Glutamatergic neuron (in vitro differentiated cells): Measurements from ENCODE around the gene ZFAND3. TPM values are rescaled to one million over a fixed set of nuclear protein-coding genes. Genes with fewer than 3 reads are reported as not detected.

ENCODE experiments used
- DNase-seq: peaks from one replicate; pipeline ENCODE4 v3.0.0; 2022
- H3K27ac Mint-ChIP-seq: one replicate; pipeline ENCODE4 v1.8.0; 2020; ENCODE audit warnings: mild to moderate bottlenecking, mixed read lengths, inconsistent platforms; ENCODE audit not compliant: unreplicated experiment
- H3K27me3 Mint-ChIP-seq: one replicate; pipeline ENCODE4 v1.8.0; 2020; ENCODE audit warnings: mild to moderate bottlenecking, moderate library complexity, mixed read lengths, inconsistent platforms; ENCODE audit not compliant: unreplicated experiment
- H3K36me3 Mint-ChIP-seq: one replicate; pipeline ENCODE4 v1.8.0; 2020; ENCODE audit warnings: mild to moderate bottlenecking, mixed read lengths, inconsistent platforms; ENCODE audit not compliant: unreplicated experiment
- H3K4me1 Mint-ChIP-seq: one replicate; pipeline ENCODE4 v1.8.0; 2020; ENCODE audit warnings: mild to moderate bottlenecking, low read depth, mixed read lengths, inconsistent platforms; ENCODE audit not compliant: unreplicated experiment
- H3K4me3 Mint-ChIP-seq: one replicate; pipeline ENCODE4 v1.8.0; 2020; ENCODE audit warnings: mild to moderate bottlenecking, mixed read lengths, inconsistent platforms; ENCODE audit not compliant: unreplicated experiment
- H3K9me3 Mint-ChIP-seq: one replicate; pipeline ENCODE4 v1.8.0; 2020; ENCODE audit warnings: mild to moderate bottlenecking, moderate library complexity, mixed read lengths, inconsistent platforms; ENCODE audit not compliant: unreplicated experiment
- total RNA-seq: library from RNA; stranded (reverse); fragmentation: NEBNext Ultra II Directional; extraction: Animal tissue kit (Norgen Biotek cat#: 25700); gene quantifications from one replicate; pipeline ENCODE4 v1.2.1, GENCODE V29; 2021; ENCODE audit not compliant: unreplicated experiment
- TF ChIP-seq, protein P1 (sequence below): fragments of 200-600 bp; sonication (generic); IDR thresholded peaks from one replicate; pipeline ENCODE4 v1.5.0; 2021; ENCODE audit not compliant: partially characterized antibody, unreplicated experiment

Gene ZFAND3
- total RNA-seq, 1 donor from 2014 or later: 115 TPM

DNA sequence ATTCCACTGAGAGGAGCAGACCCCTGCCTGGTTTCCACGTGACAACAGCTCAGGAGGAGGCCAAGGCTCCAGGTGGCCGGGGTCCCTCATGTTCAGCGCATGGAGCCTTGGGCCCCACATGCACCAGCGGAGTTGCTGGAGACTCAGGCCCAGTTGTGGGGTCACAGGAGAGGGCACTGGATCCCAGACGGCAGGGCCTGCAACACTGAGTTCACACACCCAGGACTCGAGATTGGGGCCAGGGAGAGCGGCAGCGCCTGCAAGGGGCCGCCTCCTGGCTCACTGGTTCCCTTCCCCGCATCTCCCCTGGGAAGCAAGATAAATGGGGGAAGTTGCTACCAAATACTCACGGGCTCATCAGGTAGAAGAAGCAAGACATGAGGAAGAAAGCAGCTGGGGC is 348.1 kb downstream of the ZFAND3 start:
- DNase-seq: no peak
- Mint-ChIP-seq H3K4me3 (no peak overlapping the region), H3K27ac (no peak overlapping the region), H3K36me3 (peaks cover 4% of the 10 kb centered on the region), H3K27me3 (peaks cover 15% of the 10 kb centered on the region), H3K9me3 (peaks cover 4% of the 10 kb centered on the region), H3K4me1 (peaks cover 35% of the 10 kb centered on the region)
- TF ChIP-seq, protein P1, sequence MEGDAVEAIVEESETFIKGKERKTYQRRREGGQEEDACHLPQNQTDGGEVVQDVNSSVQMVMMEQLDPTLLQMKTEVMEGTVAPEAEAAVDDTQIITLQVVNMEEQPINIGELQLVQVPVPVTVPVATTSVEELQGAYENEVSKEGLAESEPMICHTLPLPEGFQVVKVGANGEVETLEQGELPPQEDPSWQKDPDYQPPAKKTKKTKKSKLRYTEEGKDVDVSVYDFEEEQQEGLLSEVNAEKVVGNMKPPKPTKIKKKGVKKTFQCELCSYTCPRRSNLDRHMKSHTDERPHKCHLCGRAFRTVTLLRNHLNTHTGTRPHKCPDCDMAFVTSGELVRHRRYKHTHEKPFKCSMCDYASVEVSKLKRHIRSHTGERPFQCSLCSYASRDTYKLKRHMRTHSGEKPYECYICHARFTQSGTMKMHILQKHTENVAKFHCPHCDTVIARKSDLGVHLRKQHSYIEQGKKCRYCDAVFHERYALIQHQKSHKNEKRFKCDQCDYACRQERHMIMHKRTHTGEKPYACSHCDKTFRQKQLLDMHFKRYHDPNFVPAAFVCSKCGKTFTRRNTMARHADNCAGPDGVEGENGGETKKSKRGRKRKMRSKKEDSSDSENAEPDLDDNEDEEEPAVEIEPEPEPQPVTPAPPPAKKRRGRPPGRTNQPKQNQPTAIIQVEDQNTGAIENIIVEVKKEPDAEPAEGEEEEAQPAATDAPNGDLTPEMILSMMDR: no peak

DNA sequence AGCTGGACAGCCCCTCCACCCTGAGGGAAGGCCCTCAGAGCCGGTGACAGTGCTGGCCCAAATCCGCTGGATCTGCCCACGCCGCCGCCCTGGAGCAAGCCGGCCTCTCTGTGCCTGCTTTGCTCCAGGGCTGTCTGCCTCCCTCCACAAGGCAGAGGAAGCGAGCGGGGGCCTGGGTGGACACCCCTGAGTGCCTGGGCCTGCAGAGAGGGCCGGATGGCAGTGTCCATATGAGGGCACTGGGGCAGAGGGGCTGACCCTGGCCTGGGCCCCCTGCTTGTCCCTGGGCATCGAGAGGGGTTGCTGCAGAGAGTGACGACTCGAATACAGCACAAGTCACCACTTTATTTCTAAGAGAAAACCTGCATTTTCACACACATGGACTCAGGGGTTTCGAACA is 348.6 kb downstream of the ZFAND3 start:
- Mint-ChIP-seq H3K4me1 (peaks cover 36% of the 10 kb centered on the region), H3K27ac (no peak overlapping the region), H3K4me3 (no peak overlapping the region)

DNA sequence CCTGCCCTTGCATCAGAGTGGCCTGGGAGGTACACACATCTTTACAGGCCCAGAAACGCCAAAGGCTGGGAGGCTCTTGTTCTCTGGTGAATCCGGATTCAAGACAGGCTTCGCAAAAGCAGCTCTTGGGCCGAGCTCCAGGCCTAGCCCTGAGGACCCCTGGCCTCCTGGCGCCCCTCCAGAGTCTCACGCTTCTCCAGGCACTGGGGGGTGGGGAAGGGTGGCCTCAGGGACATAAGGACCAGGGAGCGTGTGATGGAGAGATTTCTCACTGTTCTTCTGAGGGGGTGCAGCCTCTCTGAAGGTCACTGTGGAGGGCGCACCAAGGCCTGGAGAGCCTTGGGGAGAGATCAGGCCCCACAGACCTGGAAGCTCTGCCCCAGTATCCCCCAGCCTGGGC is 349.2 kb downstream of the ZFAND3 start:
- TF ChIP-seq, protein P1: no peak
- no peak for DNase-seq
- Mint-ChIP-seq H3K27ac (no peak overlapping the region), H3K4me3 (no peak overlapping the region), H3K36me3 (peaks cover 4% of the 10 kb centered on the region), H3K4me1 (peaks cover 36% of the 10 kb centered on the region), H3K9me3 (peaks cover 4% of the 10 kb centered on the region), H3K27me3 (peaks cover 15% of the 10 kb centered on the region)

More for the DNA sequence above, 348.6 kb downstream of the ZFAND3 start:
- Mint-ChIP-seq H3K36me3 (peaks cover 4% of the 10 kb centered on the region), H3K9me3 (peaks cover 4% of the 10 kb centered on the region), H3K27me3 (peaks cover 15% of the 10 kb centered on the region)
- no peak for DNase-seq
- TF ChIP-seq, protein P1: no peak

DNA sequence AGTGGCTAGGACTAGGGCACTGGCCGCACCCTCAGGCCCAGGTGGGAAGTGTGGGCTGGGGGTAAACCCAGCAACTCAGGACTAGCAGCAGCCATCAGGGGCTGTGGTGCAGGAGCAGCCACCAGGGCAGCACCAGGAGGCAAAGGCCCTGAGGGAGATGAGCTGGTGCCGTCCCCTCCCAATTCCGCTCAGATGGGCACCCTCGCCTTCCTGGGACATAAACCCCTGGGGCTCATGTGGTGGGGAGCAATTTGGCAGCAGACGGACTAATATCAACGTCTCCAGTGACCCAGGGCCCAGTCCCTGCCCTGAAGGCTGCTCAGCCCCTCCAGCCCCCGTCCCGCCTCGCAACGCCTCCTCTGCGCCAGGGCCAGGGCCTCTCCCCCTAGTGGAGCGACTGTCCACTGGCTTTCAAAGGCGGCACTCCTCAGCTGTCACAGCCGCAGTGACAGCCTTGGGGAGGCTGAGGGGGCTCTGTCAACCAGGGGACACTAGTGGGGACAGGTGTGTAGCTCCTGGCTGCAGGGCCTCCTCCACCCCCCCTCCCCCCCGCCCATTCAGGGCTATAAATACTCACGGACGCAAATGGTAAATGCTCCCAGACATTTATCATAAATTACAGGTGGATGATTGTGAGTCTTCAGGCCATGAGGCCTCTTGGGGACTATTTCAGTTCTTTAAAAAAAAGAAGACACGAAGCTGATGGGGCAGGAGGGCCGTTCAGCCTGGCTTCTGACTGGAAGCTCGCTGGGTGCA is 349.9 kb downstream of the ZFAND3 start:
- TF ChIP-seq, protein P1: peak; percentile 28
- no peaks in the 10 kb centered on the region for H3K36me3 Mint-ChIP-seq
- H3K27me3 Mint-ChIP-seq: peaks cover 12% of the 10 kb centered on the region
- peak; percentile 51 for DNase-seq
- peaks cover 2% of the 10 kb centered on the region for H3K9me3 Mint-ChIP-seq
- peaks cover 37% of the 10 kb centered on the region for H3K4me1 Mint-ChIP-seq
- H3K27ac Mint-ChIP-seq: peak overlapping the region; percentile 88
- peak overlapping the region; percentile 42 for H3K4me3 Mint-ChIP-seq

DNA sequence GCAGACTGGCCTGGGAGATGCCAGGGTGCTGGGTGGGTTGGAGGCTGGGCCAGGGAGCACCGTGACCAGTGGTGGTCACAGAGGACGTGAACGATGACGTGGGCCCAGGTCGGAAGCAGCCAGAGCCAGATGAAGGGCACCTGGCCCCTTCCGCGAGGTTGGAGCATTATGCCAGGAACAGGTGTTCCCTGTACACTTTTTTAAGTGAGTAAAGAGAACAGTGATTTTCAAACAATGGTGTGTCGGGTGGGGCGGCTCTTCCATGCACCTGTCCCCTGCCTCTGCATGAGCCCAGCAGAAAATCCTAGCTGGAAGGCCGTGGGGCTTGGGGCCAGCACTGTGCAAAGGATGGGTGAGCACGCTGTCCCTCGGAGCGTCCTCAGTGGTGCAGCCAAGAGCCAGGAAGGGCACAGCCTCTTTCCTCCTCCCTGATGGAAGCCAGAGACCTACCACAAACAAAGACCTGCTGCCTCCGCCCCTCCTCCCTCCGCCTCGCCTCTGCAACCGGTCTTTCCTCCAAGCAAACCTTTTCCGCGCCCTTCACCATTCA is 350.5 kb downstream of the ZFAND3 start:
- Mint-ChIP-seq H3K4me3 (peak overlapping the region; percentile 42), H3K4me1 (peaks cover 40% of the 10 kb centered on the region), H3K27me3 (peaks cover 12% of the 10 kb centered on the region), H3K27ac (peak overlapping the region; percentile 88), H3K36me3 (no peaks in the 10 kb centered on the region), H3K9me3 (peaks cover 2% of the 10 kb centered on the region)
- TF ChIP-seq, protein P1: no peak
- DNase-seq: no peak
